ENCODE results near the gene MTFR1L.

The MTFR1L gene

DNA sequence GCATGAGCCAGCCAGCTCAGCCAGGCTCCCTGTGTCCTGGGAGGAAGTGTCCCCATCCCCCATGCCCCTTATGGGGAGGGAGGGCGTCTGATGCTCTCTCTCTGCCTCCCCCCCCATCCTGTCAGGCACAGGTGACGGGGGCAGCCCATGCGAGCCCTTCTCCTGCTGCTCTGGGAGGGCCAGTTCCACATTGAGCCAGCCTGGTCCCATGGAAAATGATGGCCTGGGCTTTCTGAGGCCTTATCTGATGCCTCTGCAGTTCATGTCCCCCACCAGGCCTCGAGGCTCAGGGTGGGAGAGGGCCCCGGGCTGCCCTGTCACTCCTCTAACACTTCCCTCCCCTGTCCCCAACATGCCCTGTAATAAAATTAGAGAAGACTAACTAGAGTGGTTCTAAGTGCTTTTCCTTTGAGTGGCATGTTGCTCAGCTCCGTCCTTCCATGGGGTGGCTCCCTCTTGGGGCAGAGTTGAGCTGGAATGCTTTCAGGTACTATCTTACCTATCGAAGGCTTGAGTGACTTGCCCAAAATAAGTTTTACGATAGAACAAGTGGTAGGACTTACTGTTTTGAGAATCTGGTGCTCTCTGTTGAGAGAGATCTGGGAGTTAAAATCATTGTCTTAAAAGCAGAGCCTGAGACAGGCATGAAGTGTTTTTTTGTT is 1.8 kb upstream of the MTFR1L start:
- TF ChIP-seq, protein P1, sequence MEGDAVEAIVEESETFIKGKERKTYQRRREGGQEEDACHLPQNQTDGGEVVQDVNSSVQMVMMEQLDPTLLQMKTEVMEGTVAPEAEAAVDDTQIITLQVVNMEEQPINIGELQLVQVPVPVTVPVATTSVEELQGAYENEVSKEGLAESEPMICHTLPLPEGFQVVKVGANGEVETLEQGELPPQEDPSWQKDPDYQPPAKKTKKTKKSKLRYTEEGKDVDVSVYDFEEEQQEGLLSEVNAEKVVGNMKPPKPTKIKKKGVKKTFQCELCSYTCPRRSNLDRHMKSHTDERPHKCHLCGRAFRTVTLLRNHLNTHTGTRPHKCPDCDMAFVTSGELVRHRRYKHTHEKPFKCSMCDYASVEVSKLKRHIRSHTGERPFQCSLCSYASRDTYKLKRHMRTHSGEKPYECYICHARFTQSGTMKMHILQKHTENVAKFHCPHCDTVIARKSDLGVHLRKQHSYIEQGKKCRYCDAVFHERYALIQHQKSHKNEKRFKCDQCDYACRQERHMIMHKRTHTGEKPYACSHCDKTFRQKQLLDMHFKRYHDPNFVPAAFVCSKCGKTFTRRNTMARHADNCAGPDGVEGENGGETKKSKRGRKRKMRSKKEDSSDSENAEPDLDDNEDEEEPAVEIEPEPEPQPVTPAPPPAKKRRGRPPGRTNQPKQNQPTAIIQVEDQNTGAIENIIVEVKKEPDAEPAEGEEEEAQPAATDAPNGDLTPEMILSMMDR (conservative IDR thresholded peaks at IDR 0.05; ENCODE audit: control insufficient read depth, insufficient read depth, low read depth, low read length), result no peak
- no peak for DNase-seq (ENCODE audit: low read depth)
- no peak overlapping the region for H3K4me3 ChIP-seq (ENCODE audit: control insufficient read depth, low read depth, low read length)

DNA sequence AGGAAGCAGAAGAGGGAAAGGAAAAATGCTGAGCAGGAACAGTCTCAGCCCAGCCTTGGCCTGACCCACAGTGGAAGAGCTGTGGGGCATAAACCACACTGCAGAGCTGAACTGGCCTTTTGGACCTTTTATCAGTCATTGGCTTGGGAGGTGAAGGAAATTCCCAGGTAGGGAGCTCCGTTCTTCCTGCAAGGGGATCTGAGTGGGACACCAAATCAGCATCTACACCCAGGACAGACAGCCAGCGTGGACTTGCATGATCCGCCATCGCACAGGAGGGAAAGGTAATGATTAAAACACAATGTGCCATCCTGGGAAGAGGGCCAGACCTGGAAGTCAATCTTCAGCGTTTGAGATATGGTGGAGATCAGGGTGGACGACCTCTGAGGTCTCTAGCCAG is 1.2 kb upstream of the MTFR1L start:
- no peak for DNase-seq (ENCODE audit: low read depth)
- no peak overlapping the region for H3K4me3 ChIP-seq (ENCODE audit: control insufficient read depth, low read depth, low read length)
- TF ChIP-seq, protein P1 (conservative IDR thresholded peaks at IDR 0.05; ENCODE audit: control insufficient read depth, insufficient read depth, low read depth, low read length), result no peak

DNA sequence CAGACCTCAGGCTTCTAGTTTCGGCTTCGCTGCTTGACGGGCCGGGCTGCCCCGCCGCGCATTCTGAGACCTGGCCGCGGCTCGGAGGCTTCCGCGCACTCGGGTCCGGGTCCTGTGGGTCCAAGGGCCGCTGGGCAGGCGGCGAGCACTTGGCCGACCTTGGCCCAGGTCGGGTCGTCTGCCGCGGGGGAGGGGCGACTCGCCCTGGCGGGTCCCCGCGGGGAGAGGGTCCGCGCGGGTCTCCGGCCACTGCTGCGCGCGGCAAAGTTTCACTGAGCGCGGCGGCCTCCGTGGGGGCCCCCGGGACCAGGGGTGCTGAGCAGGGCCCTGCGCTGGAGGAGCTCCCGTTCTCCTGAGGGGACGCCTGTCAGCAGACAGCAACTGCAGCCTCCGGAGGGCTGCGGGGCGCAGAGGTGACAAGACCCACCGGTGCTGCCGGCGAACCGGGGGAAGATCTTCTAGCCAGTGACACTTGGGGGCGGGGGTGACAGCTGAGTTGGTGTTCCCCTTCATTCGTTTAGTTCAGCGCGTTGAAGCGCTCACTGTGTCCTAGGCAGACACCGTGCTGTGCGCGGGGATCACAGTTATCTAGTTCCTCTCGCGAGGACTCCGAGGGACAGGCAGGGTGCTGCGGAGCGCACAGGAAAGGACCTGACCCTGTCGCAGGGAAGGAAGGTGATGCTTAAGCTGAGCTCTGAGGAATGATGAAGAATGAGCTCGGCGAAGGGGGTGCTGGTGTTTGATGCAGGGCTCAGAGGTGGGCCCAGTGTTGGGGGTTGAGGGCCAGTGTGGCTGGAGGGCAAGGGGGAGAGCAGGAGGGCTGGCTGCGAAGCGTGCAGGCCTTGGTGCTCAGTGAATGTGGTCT is 725 bp downstream of the MTFR1L start:
- TF ChIP-seq, protein P1 (conservative IDR thresholded peaks at IDR 0.05; ENCODE audit: control insufficient read depth, insufficient read depth, low read depth, low read length), result no peak
- peak overlapping the region; percentile 89 for H3K4me3 ChIP-seq (ENCODE audit: control insufficient read depth, low read depth, low read length)

DNA sequence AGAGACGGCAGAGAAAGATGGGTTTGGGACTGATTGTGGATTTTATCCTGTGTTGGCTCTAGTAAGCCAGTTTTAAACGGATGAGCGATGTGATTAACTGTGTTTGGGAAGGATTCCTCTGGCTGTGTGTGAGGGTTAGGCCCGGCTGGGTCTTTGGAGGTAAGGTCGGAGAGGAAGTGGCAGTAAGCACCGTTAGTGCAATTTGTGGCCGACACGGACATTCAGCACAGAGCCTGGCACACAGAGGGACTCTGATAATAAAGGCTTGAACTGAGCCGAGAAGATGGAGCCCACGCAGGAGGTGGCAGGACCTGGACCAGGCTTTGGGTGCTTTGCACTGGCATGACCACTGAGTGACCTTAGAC is 1.3 kb downstream of the MTFR1L start:
- TF ChIP-seq, protein P1 (conservative IDR thresholded peaks at IDR 0.05; ENCODE audit: control insufficient read depth, insufficient read depth, low read depth, low read length), result no peak
- H3K4me3 ChIP-seq (ENCODE audit: control insufficient read depth, low read depth, low read length), result peak overlapping the region; percentile 89
- DNase-seq (ENCODE audit: low read depth), result no peak

More for the DNA sequence above, 725 bp downstream of the MTFR1L start:
- peak; percentile 66 for DNase-seq (ENCODE audit: low read depth)

DNA sequence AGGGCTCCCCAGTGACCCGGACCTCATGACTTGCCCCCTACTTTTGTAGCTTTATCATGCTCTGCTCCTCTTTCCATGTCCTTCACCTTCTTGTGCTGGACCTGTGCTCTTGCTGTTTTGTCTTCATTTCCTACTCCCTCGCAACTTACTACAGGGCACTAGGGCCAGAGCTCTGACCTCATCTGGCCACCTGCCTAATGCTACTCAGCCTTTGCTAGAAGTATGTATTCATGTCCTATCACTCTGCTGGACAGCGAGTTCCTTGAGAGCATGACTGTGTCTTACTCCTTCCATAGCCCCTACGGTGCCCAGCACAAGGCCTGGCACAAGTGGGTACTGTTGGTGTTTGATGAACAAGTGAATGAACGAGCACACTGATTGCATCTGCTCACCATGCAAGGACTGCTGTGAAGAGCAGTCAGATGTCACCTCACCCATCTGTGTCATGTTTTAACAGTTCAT is 1.9 kb downstream of the MTFR1L start:
- TF ChIP-seq, protein P1 (conservative IDR thresholded peaks at IDR 0.05; ENCODE audit: control insufficient read depth, insufficient read depth, low read depth, low read length), result no peak
- peak; percentile 84 for DNase-seq (ENCODE audit: low read depth)
- H3K4me3 ChIP-seq (ENCODE audit: control insufficient read depth, low read depth, low read length), result no peak overlapping the region

DNA sequence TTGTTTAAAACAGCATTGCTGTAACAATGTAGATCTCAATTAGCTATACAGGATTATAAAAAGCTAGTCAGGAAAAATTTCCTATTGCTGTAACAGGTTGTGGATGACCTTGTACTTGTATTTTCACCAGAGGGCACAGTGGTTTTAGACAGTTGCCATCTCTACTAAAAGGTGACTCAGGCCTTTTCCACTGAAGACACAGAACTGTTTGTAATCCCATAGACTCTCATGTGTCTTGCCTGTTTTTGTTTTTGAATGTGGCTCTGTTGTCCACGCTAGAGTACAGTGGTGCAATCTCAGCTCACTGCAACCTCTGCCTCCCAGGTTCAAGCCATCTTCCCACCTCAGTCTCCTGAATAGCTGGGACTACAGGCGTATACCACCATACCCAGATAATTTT is 5.9 kb downstream of the MTFR1L start:
- H3K4me3 ChIP-seq (ENCODE audit: control insufficient read depth, low read depth, low read length), result no peak overlapping the region
- no peak for DNase-seq (ENCODE audit: low read depth)

More for the DNA sequence above, 5.9 kb downstream of the MTFR1L start:
- TF ChIP-seq, protein P1 (conservative IDR thresholded peaks at IDR 0.05; ENCODE audit: control insufficient read depth, insufficient read depth, low read depth, low read length), result no peak
